T-helper 1 cell (primary cell): ENCODE results near the gene SORCS3.

Experiments
- DNase-seq, 5 donors: peaks; one replicate each; pipeline ENCODE4 v3.0.0-alpha.2; 2012 to 2020

The SORCS3 gene

GRCh38 chr10:105128111-105128510, 487.0 kb downstream of the SORCS3 start:
- DNase-seq, result no peak

- DNase-seq, result no peak
These were observed 497.3 kb downstream of the SORCS3 start for GRCh38 chr10:105138358-105138757.

- DNase-seq, result no peak
These were observed 498.3 kb downstream of the SORCS3 start for GRCh38 chr10:105139363-105139896.

DNA sequence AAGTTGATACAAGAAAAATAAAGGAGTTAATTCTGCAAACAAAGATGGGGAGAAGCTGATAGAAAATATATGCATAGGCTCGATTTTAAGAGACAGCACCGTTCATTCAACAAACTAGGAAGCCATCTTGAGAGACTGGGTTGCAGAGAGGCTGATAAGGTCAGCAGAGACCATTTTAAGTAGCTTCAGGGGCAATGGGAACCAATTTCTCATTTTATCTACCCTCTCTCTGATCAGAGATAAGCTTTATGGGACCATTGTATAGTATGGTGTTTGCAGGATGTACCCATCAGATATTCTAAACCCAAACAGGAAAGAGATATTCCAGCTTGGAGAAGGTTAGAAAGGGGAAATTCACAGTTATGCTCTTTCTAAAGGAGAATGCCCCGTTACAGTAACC, 499.5 kb downstream of the SORCS3 start:
- no peak for DNase-seq

GRCh38 chr10:105145711-105146110, 504.6 kb downstream of the SORCS3 start:
- no peak for DNase-seq

GRCh38 chr10:105146436-105146835, 505.3 kb downstream of the SORCS3 start:
- DNase-seq, result no peak

DNA sequence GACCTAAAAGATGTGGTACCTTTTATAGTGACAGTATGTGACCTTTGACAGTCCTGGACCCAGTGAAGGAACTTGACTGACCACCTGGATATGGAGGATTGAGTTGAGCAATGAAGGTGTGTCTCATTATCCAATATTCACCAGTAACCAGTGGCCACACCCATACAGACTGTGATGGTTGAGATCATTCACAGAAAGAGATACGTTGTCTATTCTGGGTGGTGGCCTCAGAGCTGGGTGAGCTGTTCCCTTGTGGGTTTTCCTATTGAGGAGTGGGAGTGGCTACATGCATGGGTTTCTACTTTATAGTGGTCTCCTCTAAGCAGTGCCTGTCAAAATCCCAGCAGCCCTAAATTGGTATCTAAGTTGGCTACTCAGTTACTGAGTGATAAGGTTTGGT, 507.4 kb downstream of the SORCS3 start:
- DNase-seq, result no peak

GRCh38 chr10:105148921-105149320, 507.8 kb downstream of the SORCS3 start:
- DNase-seq, result no peak

GRCh38 chr10:105149371-105149891, 508.3 kb downstream of the SORCS3 start:
- DNase-seq, result no peak

DNA sequence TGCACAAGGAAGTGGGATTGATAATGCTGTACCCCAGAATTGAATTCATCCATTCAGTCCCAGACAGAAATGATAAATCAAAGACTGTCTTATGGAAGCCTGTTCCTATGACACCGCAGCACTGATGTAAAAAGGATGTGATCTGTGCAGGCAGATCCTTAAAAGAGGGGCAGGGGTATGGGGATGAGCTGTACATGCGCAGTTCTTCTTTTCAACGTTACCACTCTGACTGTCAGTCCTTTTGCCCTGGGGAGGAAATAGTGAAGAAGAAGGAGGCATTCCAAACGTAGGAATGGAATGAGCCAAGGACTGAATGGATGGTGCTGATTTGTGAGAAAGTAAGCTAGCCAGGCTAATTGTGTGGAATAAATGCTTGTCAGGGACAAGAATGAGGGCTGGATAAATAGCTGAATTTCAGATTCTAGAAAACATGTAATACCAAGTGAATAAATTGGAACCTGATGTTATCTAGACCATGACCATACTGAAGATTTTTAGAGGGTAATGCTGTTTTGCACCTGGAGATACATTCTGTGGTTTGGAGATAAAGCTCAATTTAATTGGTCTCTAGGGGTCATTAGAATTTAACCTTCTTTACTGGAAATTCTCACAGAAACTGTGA, 509.3 kb downstream of the SORCS3 start:
- DNase-seq, result no peak

- no peak for DNase-seq
These were observed 513.6 kb downstream of the SORCS3 start for GRCh38 chr10:105154736-105155135.

DNA sequence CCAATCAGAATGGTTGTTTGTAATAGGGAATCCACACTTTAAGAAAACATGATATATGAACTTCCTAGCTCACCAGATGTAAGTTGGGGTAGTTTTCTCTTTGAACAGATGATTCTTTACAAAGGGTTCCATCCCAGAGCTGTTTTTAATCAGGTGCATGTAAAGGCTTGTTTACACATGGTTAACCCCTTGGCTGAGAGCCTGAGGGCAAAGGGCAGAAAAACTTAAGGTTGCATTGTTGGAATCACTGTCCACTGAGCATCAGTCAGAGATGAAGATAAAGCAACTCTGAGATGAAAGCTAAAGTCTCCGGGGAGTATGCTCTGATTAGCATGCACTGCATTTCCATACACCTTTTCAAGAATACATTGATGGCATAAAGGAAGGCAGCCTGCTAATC, 518.2 kb downstream of the SORCS3 start:
- DNase-seq, result no peak

GRCh38 chr10:105161149-105161548, 520.1 kb downstream of the SORCS3 start:
- DNase-seq, result no peak

DNA sequence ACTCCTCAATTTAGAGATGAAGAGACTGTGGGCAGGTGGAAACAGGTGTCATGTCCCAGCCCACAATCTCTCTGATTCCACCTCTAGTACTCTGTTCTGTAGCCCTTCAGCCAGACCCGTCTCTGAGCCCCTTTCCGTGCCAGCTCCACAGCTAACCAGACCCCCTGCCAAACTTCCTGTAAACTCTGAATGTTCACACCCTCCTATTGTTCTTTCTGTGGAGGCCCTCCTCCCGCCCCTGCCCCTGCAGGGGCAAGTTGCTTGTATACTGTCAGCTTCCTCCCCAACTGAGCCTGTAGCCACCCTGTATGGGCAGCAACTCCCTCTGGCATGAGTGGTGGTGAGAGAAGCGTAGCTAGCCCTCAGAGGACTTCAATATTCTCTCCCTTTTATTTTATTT, 520.7 kb downstream of the SORCS3 start:
- no peak for DNase-seq

DNA sequence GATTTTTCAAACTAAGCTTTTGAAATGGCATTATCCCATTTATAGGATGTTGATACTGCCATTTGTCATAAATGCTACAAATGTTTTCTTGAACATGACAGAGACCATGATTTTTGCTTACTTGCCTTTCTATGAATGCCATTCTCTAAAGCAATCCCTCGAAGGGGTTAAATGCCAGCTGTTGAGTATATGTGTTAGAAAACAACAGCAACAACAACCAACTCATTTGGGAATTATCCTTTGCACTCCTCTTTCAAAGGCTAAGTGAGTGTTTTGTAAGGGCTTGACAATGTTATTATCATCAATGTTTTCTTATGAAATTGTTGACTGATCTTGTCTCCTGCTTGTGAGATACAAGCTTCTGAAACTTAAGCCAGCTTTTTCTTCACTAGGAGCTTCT, 529.4 kb downstream of the SORCS3 start:
- DNase-seq, result no peak

DNA sequence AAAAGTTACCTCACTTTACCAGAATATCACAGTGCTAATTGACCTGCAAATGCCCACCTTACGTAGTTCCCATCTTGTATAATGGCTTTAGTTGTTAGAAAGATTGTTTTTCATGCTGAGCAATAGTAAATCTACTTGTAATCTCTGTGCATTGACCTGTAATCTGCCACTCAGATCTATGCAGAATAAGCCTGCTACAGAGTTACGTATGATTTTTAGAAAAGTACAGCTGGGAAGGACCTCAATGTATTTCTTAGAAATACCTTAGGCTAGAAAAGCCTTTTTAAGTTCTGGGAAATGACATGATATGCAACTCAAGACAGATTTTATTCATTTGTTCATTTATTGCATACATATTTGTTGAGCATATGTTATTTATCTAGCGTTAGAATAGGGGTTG, 530.9 kb downstream of the SORCS3 start:
- DNase-seq, result no peak

- DNase-seq, result no peak
These were observed 540.5 kb downstream of the SORCS3 start for GRCh38 chr10:105181626-105182025.

GRCh38 chr10:105183536-105183935, 542.4 kb downstream of the SORCS3 start:
- DNase-seq, result no peak

DNA sequence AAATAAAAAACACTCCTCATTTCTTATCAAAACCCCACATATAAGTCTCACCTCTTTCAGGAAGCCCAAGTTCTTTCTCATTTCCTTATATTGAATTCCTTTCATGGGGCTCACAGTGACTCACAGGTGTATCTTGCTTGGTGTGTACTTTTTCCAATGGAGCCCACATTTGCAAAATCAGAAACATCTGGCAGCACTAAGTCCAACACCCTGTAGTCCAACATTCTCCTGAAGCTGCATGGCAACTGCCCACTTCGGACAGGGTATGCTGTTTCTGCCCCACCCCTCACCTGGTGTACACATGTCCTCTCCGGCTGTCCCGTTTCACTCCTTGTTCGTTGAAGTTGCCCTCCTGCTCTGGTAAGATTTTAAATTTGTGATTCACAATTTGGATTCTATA, 544.1 kb downstream of the SORCS3 start:
- no peak for DNase-seq

- DNase-seq, result no peak
These were observed 546.2 kb downstream of the SORCS3 start for GRCh38 chr10:105187243-105187642.

DNA sequence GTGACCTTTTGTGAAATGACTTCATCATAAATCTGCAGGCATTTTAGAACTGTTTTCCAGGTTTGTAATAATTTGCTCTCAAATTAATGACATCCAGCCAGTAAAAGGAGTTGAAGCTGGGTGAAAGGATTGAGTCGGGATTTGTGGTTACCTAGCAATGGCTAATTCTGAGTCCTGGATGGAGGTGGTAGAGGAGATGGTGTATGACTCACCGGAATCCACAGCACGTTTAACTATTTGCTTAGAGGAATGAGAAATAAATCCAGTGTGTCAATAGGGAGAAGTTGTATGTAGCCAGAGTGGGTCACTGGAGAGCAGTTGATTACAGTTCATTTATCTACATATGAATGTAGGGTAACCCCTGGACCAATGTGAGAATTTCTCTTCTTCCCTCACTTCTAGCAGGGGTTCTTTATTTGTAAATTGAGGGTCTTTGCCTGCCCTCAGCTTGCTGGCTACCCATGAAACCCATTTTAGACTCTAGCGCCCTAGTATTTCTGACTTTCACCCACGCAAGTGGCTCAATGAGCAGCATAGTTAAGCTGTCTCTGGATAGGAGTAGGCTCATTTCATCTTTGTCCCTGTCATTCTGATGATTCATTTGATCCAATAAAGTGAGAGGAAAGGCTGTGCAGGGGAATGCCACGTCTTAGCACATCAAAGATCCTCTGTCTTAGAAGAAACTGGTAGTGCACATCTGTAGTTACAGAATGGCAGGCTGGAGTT, 547.8 kb downstream of the SORCS3 start:
- DNase-seq, result no peak

DNA sequence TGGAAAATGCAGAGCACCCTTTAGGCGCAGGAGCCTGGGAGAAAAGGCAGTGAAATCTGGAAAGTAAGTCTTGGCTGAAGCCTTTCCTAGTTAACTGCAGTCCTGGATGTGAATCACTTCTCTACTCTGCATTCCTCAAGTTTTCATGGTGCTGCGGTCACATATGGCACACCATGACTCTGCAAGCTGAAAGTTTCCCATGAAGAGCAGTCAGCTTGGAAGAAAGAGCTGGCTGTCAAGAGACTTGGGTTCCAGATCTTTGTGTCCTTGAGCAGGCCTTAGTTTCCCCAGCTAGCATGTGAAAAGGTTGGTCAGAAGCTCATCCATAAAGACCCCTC, 548.3 kb downstream of the SORCS3 start:
- no peak for DNase-seq

DNA sequence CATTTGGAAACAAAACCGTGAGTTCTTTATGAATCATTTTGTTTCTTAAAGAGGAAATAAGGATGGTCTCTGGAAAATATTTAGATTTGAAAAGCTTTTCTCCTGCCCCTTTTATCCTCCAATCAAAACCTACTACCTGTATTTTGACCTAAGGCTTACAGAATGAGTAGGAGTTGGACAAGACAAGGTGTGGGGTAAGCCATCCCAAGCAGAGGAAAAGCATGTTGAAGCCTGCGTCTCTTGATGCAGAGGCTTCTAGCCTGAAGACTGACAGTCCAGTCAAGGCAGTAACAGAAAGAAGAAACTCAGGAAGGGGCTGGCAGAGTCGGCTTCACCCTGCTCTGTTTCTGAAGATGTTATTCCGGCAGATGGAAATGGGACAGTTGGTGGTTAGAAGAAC, 551.1 kb downstream of the SORCS3 start:
- no peak for DNase-seq

DNA sequence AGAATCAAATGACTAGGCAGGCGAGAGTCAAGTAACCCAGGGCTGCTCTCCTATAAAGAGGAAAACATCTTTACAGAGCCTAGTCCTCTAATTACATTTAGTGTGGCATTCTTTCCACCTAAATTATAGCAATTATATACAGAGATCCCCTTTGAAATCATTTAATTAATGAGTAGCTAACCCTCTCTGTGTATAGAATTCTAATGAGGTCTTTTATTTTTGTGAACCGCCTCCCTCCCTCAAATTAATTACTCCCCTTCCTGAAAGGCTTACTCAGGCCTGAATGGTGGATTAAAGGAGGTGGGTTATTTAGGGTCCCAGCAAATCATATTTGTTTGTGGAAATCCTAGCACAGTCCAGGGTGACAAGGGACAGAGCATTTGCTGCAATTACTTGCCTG, 551.8 kb downstream of the SORCS3 start:
- DNase-seq, result no peak
